Nephron (organoid): ENCODE results near the gene ACTR3.

Experiments used
- H3K27ac Mint-ChIP-seq, 3 experiments: 2 replicates each; pipeline ENCODE4 v1.8.0; 2020; ENCODE audit warnings: mixed read lengths in 3 of 3, mild to moderate bottlenecking in 2 of 3, moderate library complexity in 1 of 3
- H3K27me3 Mint-ChIP-seq: 2 replicates; pipeline ENCODE4 v1.8.0; 2021; ENCODE audit warnings: low read depth, mild to moderate bottlenecking, moderate library complexity, mixed read lengths
- H3K36me3 Mint-ChIP-seq: 2 replicates; pipeline ENCODE4 v1.8.0; 2020; ENCODE audit warnings: low read depth, mixed read lengths
- H3K4me1 Mint-ChIP-seq: 2 replicates; pipeline ENCODE4 v1.8.0; 2020; ENCODE audit warnings: mixed read lengths
- H3K4me3 Mint-ChIP-seq, 3 experiments: 2 replicates each; pipeline ENCODE4 v1.8.0; 2020; ENCODE audit warnings: mild to moderate bottlenecking in 3 of 3, mixed read lengths in 3 of 3, moderate library complexity in 2 of 3
- H3K9me3 Mint-ChIP-seq: 2 replicates; pipeline ENCODE4 v1.8.0; 2020; ENCODE audit warnings: mixed read lengths
- TF ChIP-seq, protein P1 (sequence below), 3 experiments: fragments of 200-600 bp; sonication (generic); IDR thresholded peaks; one replicate each; pipeline ENCODE4 v1.5.0; 2021; ENCODE audit warnings: antibody characterized with exemption in 3 of 3; ENCODE audit not compliant: unreplicated experiment in 3 of 3

Gene ACTR3

GRCh38 chr2:113854970-113855740, 34.7 kb upstream of the ACTR3 start:
- H3K4me3 Mint-ChIP-seq = no peak overlapping the region
- no peak overlapping the region for H3K27ac Mint-ChIP-seq
- TF ChIP-seq, protein P1, sequence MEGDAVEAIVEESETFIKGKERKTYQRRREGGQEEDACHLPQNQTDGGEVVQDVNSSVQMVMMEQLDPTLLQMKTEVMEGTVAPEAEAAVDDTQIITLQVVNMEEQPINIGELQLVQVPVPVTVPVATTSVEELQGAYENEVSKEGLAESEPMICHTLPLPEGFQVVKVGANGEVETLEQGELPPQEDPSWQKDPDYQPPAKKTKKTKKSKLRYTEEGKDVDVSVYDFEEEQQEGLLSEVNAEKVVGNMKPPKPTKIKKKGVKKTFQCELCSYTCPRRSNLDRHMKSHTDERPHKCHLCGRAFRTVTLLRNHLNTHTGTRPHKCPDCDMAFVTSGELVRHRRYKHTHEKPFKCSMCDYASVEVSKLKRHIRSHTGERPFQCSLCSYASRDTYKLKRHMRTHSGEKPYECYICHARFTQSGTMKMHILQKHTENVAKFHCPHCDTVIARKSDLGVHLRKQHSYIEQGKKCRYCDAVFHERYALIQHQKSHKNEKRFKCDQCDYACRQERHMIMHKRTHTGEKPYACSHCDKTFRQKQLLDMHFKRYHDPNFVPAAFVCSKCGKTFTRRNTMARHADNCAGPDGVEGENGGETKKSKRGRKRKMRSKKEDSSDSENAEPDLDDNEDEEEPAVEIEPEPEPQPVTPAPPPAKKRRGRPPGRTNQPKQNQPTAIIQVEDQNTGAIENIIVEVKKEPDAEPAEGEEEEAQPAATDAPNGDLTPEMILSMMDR (IDR thresholded peaks at IDR 0.05; ENCODE audit: unreplicated experiment in 3 of 3) = no peak
- no peaks in the 10 kb centered on the region for H3K27me3 Mint-ChIP-seq
- no peaks in the 10 kb centered on the region for H3K4me1 Mint-ChIP-seq
- H3K36me3 Mint-ChIP-seq = no peaks in the 10 kb centered on the region
- no peaks in the 10 kb centered on the region for H3K9me3 Mint-ChIP-seq

- Mint-ChIP-seq H3K4me3 (no peak overlapping the region), H3K27ac (peak overlapping the region in 1 of 3 experiments; percentile 10), H3K27me3 (no peaks in the 10 kb centered on the region), H3K36me3 (no peaks in the 10 kb centered on the region), H3K4me1 (no peaks in the 10 kb centered on the region), H3K9me3 (no peaks in the 10 kb centered on the region)
- TF ChIP-seq, protein P1 (IDR thresholded peaks at IDR 0.05; ENCODE audit: unreplicated experiment in 3 of 3) = no peak
Observed at GRCh38 chr2:113857464-113857863, 32.4 kb upstream of the ACTR3 start.

- Mint-ChIP-seq H3K4me3 (no peak overlapping the region), H3K36me3 (no peaks in the 10 kb centered on the region), H3K27ac (no peak overlapping the region), H3K4me1 (no peaks in the 10 kb centered on the region), H3K9me3 (no peaks in the 10 kb centered on the region), H3K27me3 (no peaks in the 10 kb centered on the region)
- TF ChIP-seq, protein P1 (IDR thresholded peaks at IDR 0.05; ENCODE audit: unreplicated experiment in 3 of 3) = no peak
Observed at GRCh38 chr2:113858764-113859163, 31.1 kb upstream of the ACTR3 start.

- Mint-ChIP-seq H3K4me1 (no peaks in the 10 kb centered on the region), H3K36me3 (no peaks in the 10 kb centered on the region), H3K27me3 (no peaks in the 10 kb centered on the region), H3K9me3 (no peaks in the 10 kb centered on the region), H3K4me3 (no peak overlapping the region), H3K27ac (no peak overlapping the region)
- TF ChIP-seq, protein P1 (IDR thresholded peaks at IDR 0.05; ENCODE audit: unreplicated experiment in 3 of 3) = no peak
Observed at GRCh38 chr2:113861740-113862139, 28.1 kb upstream of the ACTR3 start.

DNA sequence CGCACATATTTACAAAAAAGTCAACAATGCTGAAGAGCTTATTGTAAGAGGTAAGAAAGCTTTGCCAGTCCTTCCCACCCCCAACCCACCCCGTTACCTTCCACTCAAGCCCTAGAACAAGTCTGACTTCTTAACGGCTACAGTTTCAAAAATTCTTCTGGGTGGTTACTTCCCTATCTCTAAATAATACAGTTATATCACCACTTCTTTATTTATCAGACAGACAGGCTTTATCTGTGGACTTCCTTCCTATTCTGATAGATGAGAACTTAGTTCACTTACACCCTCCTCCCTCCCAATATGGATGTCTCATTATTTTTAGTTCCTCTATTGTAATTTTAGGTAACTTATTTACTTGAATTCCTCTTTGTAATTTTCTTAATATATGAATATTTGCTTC, 26.7 kb upstream of the ACTR3 start:
- TF ChIP-seq, protein P1 (IDR thresholded peaks at IDR 0.05; ENCODE audit: unreplicated experiment in 3 of 3) = no peak
- no peaks in the 10 kb centered on the region for H3K4me1 Mint-ChIP-seq
- no peak overlapping the region for H3K4me3 Mint-ChIP-seq
- no peaks in the 10 kb centered on the region for H3K36me3 Mint-ChIP-seq
- H3K27me3 Mint-ChIP-seq = no peaks in the 10 kb centered on the region
- no peaks in the 10 kb centered on the region for H3K9me3 Mint-ChIP-seq
- H3K27ac Mint-ChIP-seq = no peak overlapping the region

DNA sequence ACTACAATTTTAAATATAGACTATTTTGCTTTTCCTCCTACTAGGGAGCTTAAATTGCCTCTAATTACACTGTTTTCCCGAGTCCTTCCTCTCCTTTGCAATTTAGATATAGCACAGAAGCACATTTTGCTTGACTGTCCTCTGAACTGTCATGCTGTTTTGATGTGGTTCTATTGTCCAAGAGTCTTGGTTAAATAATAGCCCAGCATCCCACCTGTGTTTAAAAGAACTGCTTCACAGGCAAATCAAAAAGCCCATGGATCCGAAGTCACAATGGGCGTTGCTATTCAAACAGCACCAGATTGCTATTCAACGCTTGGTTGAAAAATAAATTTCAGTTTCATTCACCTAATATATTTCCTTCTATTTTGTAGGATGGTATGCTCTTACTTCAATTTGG, 22.3 kb upstream of the ACTR3 start:
- H3K27me3 Mint-ChIP-seq = peaks cover 7% of the 10 kb centered on the region
- no peak overlapping the region for H3K27ac Mint-ChIP-seq
- TF ChIP-seq, protein P1 (IDR thresholded peaks at IDR 0.05; ENCODE audit: unreplicated experiment in 3 of 3) = no peak
- no peak overlapping the region for H3K4me3 Mint-ChIP-seq
- no peaks in the 10 kb centered on the region for H3K4me1 Mint-ChIP-seq
- H3K9me3 Mint-ChIP-seq = no peaks in the 10 kb centered on the region
- no peaks in the 10 kb centered on the region for H3K36me3 Mint-ChIP-seq
